Right lobe of liver (tissue), 6 donors: Measurements from ENCODE around the gene OSBPL10. TPM values are rescaled to one million over a fixed set of nuclear protein-coding genes. Genes with fewer than 3 reads are reported as not detected.

Source experiments
- ATAC-seq, 4 donors: fragments of 200-7000 bp; cut with Tn5 transposase; one replicate each; pipeline ENCODE4 v1.9.1; 2020; ENCODE audit warnings: mild to moderate bottlenecking in 4 of 4, moderate library complexity in 4 of 4
- DNase-seq, 3 donors: peaks; one replicate each; pipeline ENCODE4 v3.0.0-alpha.2; 2020
- H3K27ac ChIP-seq, 3 donors: fragments of 200-600 bp; one replicate each; pipeline ENCODE4 v1.8.0; 2022
- H3K27me3 ChIP-seq, 2 donors: fragments of 200-600 bp; one replicate each; pipeline ENCODE4 v1.8.0; 2022
- H3K36me3 ChIP-seq, 4 donors: fragments of 200-600 bp; sonication (generic) in 1 of 4; one replicate each; pipeline versions ENCODE4 v1.5.1 to v1.8.0; 2017 to 2022; ENCODE audit warnings: control low read depth in 1 of 4
- H3K4me1 ChIP-seq, 4 donors: fragments of 200-600 bp; sonication (generic) in 1 of 4; one replicate each; pipeline versions ENCODE4 v1.5.1 to v1.8.0; 2017 to 2022; ENCODE audit warnings: control low read depth in 1 of 4
- H3K4me3 ChIP-seq, 3 donors: fragments of 200-600 bp; one replicate each; pipeline ENCODE4 v1.8.0; 2022
- H3K9me3 ChIP-seq, 4 donors: fragments of 200-600 bp; sonication (generic) in 1 of 4; one replicate each; pipeline versions ENCODE4 v1.5.1 to v1.8.0; 2017 to 2022; ENCODE audit warnings: control low read depth in 1 of 4
- POLR2A ChIP-seq: fragments of 450-650 bp; IDR thresholded peaks from one replicate; pipeline ENCODE4 v1.6.1; 2017; ENCODE audit warnings: antibody characterized with exemption, mild to moderate bottlenecking
- WGBS: methylation state at CpG from one replicate; pipeline ENCODE4 v1.1.6; 2018; ENCODE audit warnings: low coverage, low lambda C conversion rate; ENCODE audit not compliant: insufficient coverage; ENCODE audit errors: missing lambda C conversion rate; 5-methylcytosine and 5-hydroxymethylcytosine counted together
- intact Hi-C, 2 donors: fragments of 100-400 bp; cut with DNase I; formaldehyde crosslinking; loops; one replicate each; pipeline versions ENCODE4 v1.11.2 to v1.14.1; 2022
- total RNA-seq, 6 experiments: library from RNA; depleted of rRNA in 2 of 6; stranded (reverse); fragments of >200 nt in 2 of 6; fragmentation: NEBNext Ultra II Directional in 3 of 6; extraction: Animal tissue kit (Norgen Biotek cat#: 25700) in 3 of 6; gene quantifications; one replicate each; pipeline versions ENCODE4 v1.1.0 to v1.2.4, GENCODE V29; 2016 to 2023
- TF ChIP-seq, protein P1 (sequence below), 4 donors: fragments of 200-600 bp in 3 of 4; fragments of 450-650 bp in 1 of 4; IDR thresholded peaks; one replicate each; pipeline versions ENCODE4 v1.5.1 to v1.8.0; 2016 to 2022; ENCODE audit warnings: antibody characterized with exemption in 4 of 4, mild to moderate bottlenecking in 2 of 4
- donor health status: DM: no; HTN: yes; CAD: no.
- donor health status: DM: no; HTN: no; CAD: no.
- donor health status: DM: no; HTN: no; CAD: no.
- donor health status: DM: no; HTN: yes; CAD: no.
- donor health status: DM: no; HTN: yes; CAD: no.

OSBPL10 gene
- total RNA-seq, 6 experiments from 2014 or later, result 2.2 to 13.0 (median 3.7) TPM

DNA sequence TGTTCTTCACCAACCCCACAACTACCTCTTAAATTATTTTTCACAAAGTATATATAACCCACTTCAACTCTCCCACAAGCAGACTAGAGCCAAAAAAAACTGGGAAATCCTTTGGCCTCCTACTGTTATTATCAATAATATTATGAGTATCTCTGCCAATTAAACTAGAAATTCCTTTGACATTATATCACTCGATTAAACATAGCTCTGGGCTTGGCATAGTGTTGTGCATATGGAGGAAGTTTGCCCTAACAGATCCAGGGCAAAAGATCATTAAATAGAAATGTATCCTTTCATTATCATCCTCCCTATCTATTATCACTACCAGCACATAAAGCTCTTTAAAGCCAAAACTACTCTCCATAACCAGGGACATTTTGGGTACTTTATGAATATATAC is 74.9 kb downstream of the OSBPL10 start:
- Histone ChIP-seq H3K36me3 (no peaks in the 10 kb centered on the region), H3K4me3 (no peak overlapping the region), H3K4me1 (no peaks in the 10 kb centered on the region), H3K27ac (no peak overlapping the region), H3K9me3 (no peaks in the 10 kb centered on the region), H3K27me3 (no peaks in the 10 kb centered on the region)
- no peak for DNase-seq
- no peak for ATAC-seq
- intact Hi-C loops, result no loop called here
- 24% methylated on average over 1 of the region's 1 CpG for WGBS
- no peak for TF ChIP-seq POLR2A
- TF ChIP-seq, protein P1, sequence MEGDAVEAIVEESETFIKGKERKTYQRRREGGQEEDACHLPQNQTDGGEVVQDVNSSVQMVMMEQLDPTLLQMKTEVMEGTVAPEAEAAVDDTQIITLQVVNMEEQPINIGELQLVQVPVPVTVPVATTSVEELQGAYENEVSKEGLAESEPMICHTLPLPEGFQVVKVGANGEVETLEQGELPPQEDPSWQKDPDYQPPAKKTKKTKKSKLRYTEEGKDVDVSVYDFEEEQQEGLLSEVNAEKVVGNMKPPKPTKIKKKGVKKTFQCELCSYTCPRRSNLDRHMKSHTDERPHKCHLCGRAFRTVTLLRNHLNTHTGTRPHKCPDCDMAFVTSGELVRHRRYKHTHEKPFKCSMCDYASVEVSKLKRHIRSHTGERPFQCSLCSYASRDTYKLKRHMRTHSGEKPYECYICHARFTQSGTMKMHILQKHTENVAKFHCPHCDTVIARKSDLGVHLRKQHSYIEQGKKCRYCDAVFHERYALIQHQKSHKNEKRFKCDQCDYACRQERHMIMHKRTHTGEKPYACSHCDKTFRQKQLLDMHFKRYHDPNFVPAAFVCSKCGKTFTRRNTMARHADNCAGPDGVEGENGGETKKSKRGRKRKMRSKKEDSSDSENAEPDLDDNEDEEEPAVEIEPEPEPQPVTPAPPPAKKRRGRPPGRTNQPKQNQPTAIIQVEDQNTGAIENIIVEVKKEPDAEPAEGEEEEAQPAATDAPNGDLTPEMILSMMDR (IDR thresholded peaks at IDR 0.05), result no peak

DNA sequence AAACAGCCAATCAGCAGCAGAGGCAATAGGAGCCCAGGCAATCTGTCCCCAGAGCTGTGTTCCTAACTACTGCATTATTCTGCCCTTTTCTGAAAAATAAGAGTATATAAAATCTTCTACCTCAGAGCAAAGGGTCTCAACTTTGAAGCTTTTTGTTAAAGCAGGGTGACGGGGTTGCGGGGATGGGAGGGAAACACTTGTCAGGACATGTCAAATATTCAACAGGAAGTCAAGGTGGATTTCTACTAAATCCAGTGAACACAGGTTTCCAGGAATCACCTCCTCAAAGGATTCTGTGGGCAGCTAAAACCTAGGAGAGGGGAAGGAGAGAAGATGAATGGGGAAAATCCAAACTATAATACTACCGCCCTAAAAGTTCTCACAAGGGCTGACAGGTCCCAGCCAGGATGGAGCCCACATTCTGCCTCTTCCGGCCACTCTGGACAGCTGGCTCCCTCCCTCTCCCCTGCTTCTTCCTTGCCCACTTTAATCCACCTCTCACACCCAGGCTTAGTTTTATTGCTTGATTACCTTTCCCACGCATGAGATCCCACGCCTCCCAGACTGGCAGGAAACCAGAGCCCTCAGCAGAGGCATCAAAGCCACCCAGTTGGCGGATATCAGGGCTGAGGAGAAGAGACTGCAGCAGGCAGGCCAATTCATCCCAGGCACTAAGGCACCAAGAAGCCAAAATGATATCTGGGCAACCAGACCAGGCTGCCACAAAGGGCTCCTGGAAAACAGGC is 77.2 kb downstream of the OSBPL10 start:
- TF ChIP-seq, protein P1 (IDR thresholded peaks at IDR 0.05), result no peak
- TF ChIP-seq POLR2A, result no peak
- DNase-seq, result no peak
- Histone ChIP-seq H3K4me1 (no peaks in the 10 kb centered on the region), H3K27me3 (no peaks in the 10 kb centered on the region), H3K9me3 (no peaks in the 10 kb centered on the region), H3K4me3 (no peak overlapping the region), H3K36me3 (no peaks in the 10 kb centered on the region), H3K27ac (no peak overlapping the region)
- ATAC-seq, result no peak
- 66% methylated on average over 6 of the region's 7 CpGs for WGBS
- intact Hi-C loops, result no loop called here

DNA sequence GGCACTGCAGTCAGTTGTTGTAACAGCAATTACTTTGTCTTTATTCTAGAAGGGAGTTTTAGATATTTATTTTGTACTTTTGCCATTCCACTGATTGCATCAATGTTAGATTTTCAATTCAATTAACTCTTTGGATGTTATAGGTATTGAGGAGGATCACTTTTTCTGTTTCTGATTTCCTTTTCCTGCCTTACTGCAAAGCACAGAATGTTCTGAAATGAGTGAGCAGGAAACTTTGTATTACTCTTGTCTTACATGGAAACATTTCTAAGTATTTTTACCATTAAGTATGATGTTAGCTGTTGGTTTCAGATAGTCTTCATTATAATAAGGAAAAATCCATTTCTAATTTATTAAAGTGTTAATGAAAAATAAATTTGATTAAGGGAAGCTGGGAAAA is 80.5 kb downstream of the OSBPL10 start:
- H3K9me3 ChIP-seq, result no peaks in the 10 kb centered on the region
- intact Hi-C loops, result no loop called here
- no peaks in the 10 kb centered on the region for H3K27me3 ChIP-seq
- no peak overlapping the region for H3K4me3 ChIP-seq
- ATAC-seq (no peak), DNase-seq (no peak)
- H3K4me1 ChIP-seq, result no peaks in the 10 kb centered on the region
- H3K36me3 ChIP-seq, result no peaks in the 10 kb centered on the region
- TF ChIP-seq, protein P1 (IDR thresholded peaks at IDR 0.05), result no peak
- TF ChIP-seq POLR2A, result no peak
- no peak overlapping the region for H3K27ac ChIP-seq

DNA sequence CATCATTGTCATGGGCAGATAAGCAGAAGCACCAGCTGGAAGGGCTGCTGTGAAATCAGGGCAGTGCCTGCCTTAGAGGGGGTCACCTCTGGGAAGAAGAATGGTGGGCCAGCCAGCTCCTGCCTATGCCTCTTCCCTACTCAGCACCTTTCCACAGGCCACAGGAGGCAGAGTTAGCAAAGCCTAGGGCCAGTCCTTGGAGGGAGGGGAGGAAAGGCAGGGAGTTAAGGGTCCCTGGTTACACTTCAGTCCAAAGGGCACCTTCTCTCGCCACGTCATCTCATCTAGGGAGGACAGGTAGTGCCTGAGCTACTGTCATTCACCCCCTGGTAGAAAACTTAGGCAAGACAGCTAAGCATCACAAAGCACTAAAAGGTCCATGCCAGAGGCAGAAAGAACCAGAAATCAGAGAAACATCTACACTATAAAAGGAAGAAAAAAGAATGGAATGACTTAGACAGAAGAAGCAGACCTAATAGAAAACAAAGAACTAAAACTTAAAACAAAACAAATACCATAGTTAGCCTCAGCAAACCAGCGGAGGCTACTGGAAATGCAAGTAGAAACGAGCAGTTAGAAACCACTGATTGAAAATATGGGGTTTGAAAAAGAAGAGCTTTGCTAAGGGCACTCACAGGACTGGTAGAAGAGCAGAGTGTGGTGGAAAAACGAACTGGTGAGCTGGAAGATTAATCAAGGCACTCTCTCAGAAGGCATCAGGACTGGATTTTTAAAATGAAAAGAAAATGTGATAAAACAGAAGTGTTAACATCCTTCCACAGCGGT is 84.2 kb downstream of the OSBPL10 start:
- Histone ChIP-seq H3K9me3 (no peaks in the 10 kb centered on the region), H3K4me3 (no peak overlapping the region), H3K36me3 (no peaks in the 10 kb centered on the region), H3K4me1 (no peaks in the 10 kb centered on the region), H3K27ac (no peak overlapping the region), H3K27me3 (no peaks in the 10 kb centered on the region)
- ATAC-seq (peak in 1 of 4 donors; percentile 29), DNase-seq (no peak)
- WGBS, result 40% methylated on average over 6 of the region's 6 CpGs
- intact Hi-C loops, result no loop called here
- no peak for TF ChIP-seq POLR2A
- TF ChIP-seq, protein P1 (IDR thresholded peaks at IDR 0.05), result no peak
